B cell (primary cell): ENCODE data around the gene JMJD1C.

Source experiments
- CTCF ChIP-seq: fragments of 200-600 bp; IDR thresholded peaks from one replicate; pipeline ENCODE4 v1.8.0; 2022; ENCODE audit warnings: antibody characterized with exemption, mild to moderate bottlenecking
- EZH2 ChIP-seq: IDR thresholded peaks from 2 replicates; pipeline ENCODE4 v1.6.1; 2012; ENCODE audit warnings: borderline replicate concordance, low read depth, mild to moderate bottlenecking, moderate library complexity, low read length; ENCODE audit not compliant: insufficient read depth, poor library complexity, severe bottlenecking

GRCh38 chr10:63171926-63172325 lies 293.9 kb downstream of the JMJD1C start:
- TF ChIP-seq CTCF (no peak), EZH2 (no peak)
